Measurements from ENCODE around the gene TRPV6.

Gene TRPV6

DNA sequence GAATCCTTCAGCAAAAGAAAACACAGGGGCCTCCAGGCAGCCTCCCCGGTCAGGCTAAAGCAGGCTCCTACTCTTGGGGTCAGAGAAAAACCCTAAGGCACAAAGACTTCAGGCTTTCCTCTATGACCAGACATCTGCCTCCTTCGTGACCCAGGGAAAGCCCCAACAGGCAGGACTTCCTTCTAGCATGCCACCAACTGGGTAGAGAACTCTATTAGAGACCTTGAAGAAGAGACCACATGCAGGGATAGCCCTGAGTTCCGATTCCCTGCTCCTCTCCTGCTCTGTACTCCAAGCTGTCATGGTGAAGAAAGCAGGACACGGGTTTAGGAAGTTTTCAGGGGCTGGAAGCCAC, 1.3 kb downstream of the TRPV6 start:
- Mint-ChIP-seq H3K36me3 (ENCODE audit: low read depth) (no peaks in the 10 kb centered on the region), H3K27ac (no peak overlapping the region), H3K4me3 (no peak overlapping the region), H3K9me3 (no peaks in the 10 kb centered on the region), H3K4me1 (ENCODE audit: low read depth) (no peaks in the 10 kb centered on the region), H3K27me3 (peaks cover 8% of the 10 kb centered on the region)
- intact Hi-C loops (cut with micrococcal nuclease) = loop anchor here (10.0 kb wide), 1 partner anchor 331 kb away; no protein-coding TSS in a partner anchor

- intact Hi-C loops (cut with micrococcal nuclease) = loop anchor here (10.0 kb wide), 1 partner anchor 331 kb away; no protein-coding TSS in a partner anchor
- peaks cover 9% of the 10 kb centered on the region for H3K27me3 Mint-ChIP-seq
- no peaks in the 10 kb centered on the region for H3K4me1 Mint-ChIP-seq (ENCODE audit: low read depth)
- no peak overlapping the region for H3K4me3 Mint-ChIP-seq
- H3K36me3 Mint-ChIP-seq (ENCODE audit: low read depth) = no peaks in the 10 kb centered on the region
- H3K27ac Mint-ChIP-seq = no peak overlapping the region
- H3K9me3 Mint-ChIP-seq = no peaks in the 10 kb centered on the region
Measured at GRCh38 chr7:142883571-142884285, 1.8 kb downstream of the TRPV6 start.

DNA sequence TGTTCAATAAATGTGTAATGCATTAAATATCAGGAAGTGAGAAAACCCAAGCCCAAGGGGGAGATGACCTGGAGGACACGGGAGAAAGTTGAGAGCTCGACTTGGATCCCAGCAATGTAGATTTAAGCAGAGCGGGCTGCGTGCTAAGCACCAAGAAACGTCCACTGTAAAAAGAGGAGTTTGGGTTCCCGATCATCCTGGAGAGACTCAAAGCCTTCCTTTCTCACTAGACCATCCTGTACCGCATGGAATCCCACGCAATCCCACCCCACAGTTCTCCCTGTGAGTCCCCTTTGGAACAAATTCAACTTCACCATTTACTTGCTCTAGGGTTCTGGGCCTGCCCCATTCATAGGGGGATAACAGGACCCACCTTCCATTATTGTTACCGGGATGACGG, 2.4 kb downstream of the TRPV6 start:
- intact Hi-C loops (cut with micrococcal nuclease) = loop anchor here (10.0 kb wide), 1 partner anchor 332 kb away; no protein-coding TSS in a partner anchor
- no peaks in the 10 kb centered on the region for H3K36me3 Mint-ChIP-seq (ENCODE audit: low read depth)
- no peaks in the 10 kb centered on the region for H3K4me1 Mint-ChIP-seq (ENCODE audit: low read depth)
- H3K9me3 Mint-ChIP-seq = no peaks in the 10 kb centered on the region
- H3K27me3 Mint-ChIP-seq = peaks cover 9% of the 10 kb centered on the region
- H3K4me3 Mint-ChIP-seq = no peak overlapping the region
- no peak overlapping the region for H3K27ac Mint-ChIP-seq

- no peaks in the 10 kb centered on the region for H3K4me1 Mint-ChIP-seq (ENCODE audit: low read depth)
- no peak overlapping the region for H3K27ac Mint-ChIP-seq
- intact Hi-C loops (cut with micrococcal nuclease) = loop anchor here (10.0 kb wide), 1 partner anchor 332 kb away; no protein-coding TSS in a partner anchor
- H3K36me3 Mint-ChIP-seq (ENCODE audit: low read depth) = no peaks in the 10 kb centered on the region
- H3K4me3 Mint-ChIP-seq = no peak overlapping the region
- no peaks in the 10 kb centered on the region for H3K9me3 Mint-ChIP-seq
- peaks cover 9% of the 10 kb centered on the region for H3K27me3 Mint-ChIP-seq
Measured at GRCh38 chr7:142882338-142882678, 3.2 kb downstream of the TRPV6 start.

GRCh38 chr7:142881586-142882337, 3.8 kb downstream of the TRPV6 start:
- intact Hi-C loops (cut with micrococcal nuclease) = loop anchor here (1.0 to 10.0 kb wide), 3 partner anchors 79 to 333 kb away; no protein-coding TSS in a partner anchor
- Mint-ChIP-seq H3K36me3 (ENCODE audit: low read depth) (no peaks in the 10 kb centered on the region), H3K27ac (no peak overlapping the region), H3K27me3 (peaks cover 9% of the 10 kb centered on the region), H3K4me3 (no peak overlapping the region), H3K4me1 (ENCODE audit: low read depth) (no peaks in the 10 kb centered on the region), H3K9me3 (no peaks in the 10 kb centered on the region)

- intact Hi-C loops (cut with micrococcal nuclease) = loop anchor here (1.0 to 10.0 kb wide), 3 partner anchors 80 to 334 kb away; no protein-coding TSS in a partner anchor
- Mint-ChIP-seq H3K9me3 (no peaks in the 10 kb centered on the region), H3K27ac (no peak overlapping the region), H3K4me3 (no peak overlapping the region), H3K27me3 (peaks cover 10% of the 10 kb centered on the region), H3K4me1 (ENCODE audit: low read depth) (no peaks in the 10 kb centered on the region), H3K36me3 (ENCODE audit: low read depth) (no peaks in the 10 kb centered on the region)
Measured at GRCh38 chr7:142880876-142881505, 4.6 kb downstream of the TRPV6 start.

- no peak overlapping the region for H3K4me3 Mint-ChIP-seq
- H3K27ac Mint-ChIP-seq = no peak overlapping the region
- H3K27me3 Mint-ChIP-seq = peaks cover 14% of the 10 kb centered on the region
- no peaks in the 10 kb centered on the region for H3K36me3 Mint-ChIP-seq (ENCODE audit: low read depth)
- H3K4me1 Mint-ChIP-seq (ENCODE audit: low read depth) = no peaks in the 10 kb centered on the region
- intact Hi-C loops (cut with micrococcal nuclease) = no loop called here
- H3K9me3 Mint-ChIP-seq = no peaks in the 10 kb centered on the region
Measured at GRCh38 chr7:142879060-142879459, 6.5 kb downstream of the TRPV6 start.

DNA sequence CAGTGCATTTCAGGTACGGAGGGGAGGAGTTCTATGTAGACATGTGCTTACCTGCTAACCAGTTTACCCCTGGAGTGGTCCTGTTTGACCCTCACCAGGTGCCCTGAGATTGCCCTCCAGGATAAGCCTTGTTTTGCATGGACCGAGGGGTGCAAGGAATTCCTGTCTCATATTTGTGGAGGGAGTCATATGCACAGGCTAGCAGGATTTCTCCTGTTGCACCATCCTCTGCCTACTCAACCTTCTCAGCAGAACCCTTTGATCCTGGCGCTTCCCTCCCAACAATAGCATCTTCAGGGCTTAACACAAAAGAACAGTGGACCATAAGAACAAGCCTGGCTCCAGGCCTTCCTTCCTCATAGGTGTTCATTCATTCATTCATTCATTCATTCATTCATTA, 7.2 kb downstream of the TRPV6 start:
- intact Hi-C loops (cut with micrococcal nuclease) = no loop called here
- Mint-ChIP-seq H3K27me3 (peaks cover 14% of the 10 kb centered on the region), H3K4me1 (ENCODE audit: low read depth) (no peaks in the 10 kb centered on the region), H3K9me3 (no peaks in the 10 kb centered on the region), H3K4me3 (no peak overlapping the region), H3K27ac (no peak overlapping the region), H3K36me3 (ENCODE audit: low read depth) (no peaks in the 10 kb centered on the region)

- H3K9me3 Mint-ChIP-seq = no peaks in the 10 kb centered on the region
- peaks cover 10% of the 10 kb centered on the region for H3K27me3 Mint-ChIP-seq
- no peak overlapping the region for H3K27ac Mint-ChIP-seq
- intact Hi-C loops (cut with micrococcal nuclease) = loop anchor here (1.0 kb wide), 1 partner anchor 114 kb away; no protein-coding TSS in a partner anchor
- H3K36me3 Mint-ChIP-seq (ENCODE audit: low read depth) = no peaks in the 10 kb centered on the region
- no peak overlapping the region for H3K4me3 Mint-ChIP-seq
- no peaks in the 10 kb centered on the region for H3K4me1 Mint-ChIP-seq (ENCODE audit: low read depth)
Measured at GRCh38 chr7:142876991-142877910, 8.3 kb downstream of the TRPV6 start.

- Mint-ChIP-seq H3K36me3 (ENCODE audit: low read depth) (peaks cover 3% of the 10 kb centered on the region), H3K27ac (no peak overlapping the region), H3K27me3 (peaks cover 9% of the 10 kb centered on the region), H3K4me3 (no peak overlapping the region), H3K9me3 (no peaks in the 10 kb centered on the region), H3K4me1 (ENCODE audit: low read depth) (no peaks in the 10 kb centered on the region)
- intact Hi-C loops (cut with micrococcal nuclease) = no loop called here
Measured at GRCh38 chr7:142876236-142876960, 9.1 kb downstream of the TRPV6 start.

DNA sequence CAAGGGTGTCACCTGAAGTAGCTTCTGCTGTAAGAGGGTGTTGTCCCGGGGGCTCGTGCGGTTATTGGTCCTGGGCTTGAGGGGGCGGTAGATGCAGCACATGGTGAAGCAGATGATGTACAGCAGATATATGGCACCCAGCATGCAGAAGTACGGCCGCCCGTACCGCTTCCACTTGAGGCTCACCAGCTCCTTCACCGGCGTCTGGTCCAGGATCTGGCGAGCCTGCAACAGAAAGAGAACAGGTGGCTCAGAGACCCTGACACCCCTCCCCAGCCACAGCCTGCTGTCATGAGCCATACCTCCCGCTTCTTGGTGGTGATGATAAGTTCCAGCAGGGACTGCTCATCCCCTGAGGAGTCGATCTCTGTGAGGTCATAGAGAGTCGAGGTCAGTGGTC, 10.1 kb downstream of the TRPV6 start:
- no peaks in the 10 kb centered on the region for H3K4me1 Mint-ChIP-seq (ENCODE audit: low read depth)
- no peak overlapping the region for H3K27ac Mint-ChIP-seq
- H3K9me3 Mint-ChIP-seq = no peaks in the 10 kb centered on the region
- intact Hi-C loops (cut with micrococcal nuclease) = no loop called here
- no peak overlapping the region for H3K4me3 Mint-ChIP-seq
- H3K36me3 Mint-ChIP-seq (ENCODE audit: low read depth) = peaks cover 13% of the 10 kb centered on the region
- peaks cover 9% of the 10 kb centered on the region for H3K27me3 Mint-ChIP-seq

- no peak overlapping the region for H3K27ac Mint-ChIP-seq
- no peak overlapping the region for H3K4me3 Mint-ChIP-seq
- no peaks in the 10 kb centered on the region for H3K4me1 Mint-ChIP-seq (ENCODE audit: low read depth)
- H3K36me3 Mint-ChIP-seq (ENCODE audit: low read depth) = peaks cover 19% of the 10 kb centered on the region
- peaks cover 9% of the 10 kb centered on the region for H3K27me3 Mint-ChIP-seq
- intact Hi-C loops (cut with micrococcal nuclease) = no loop called here
- H3K9me3 Mint-ChIP-seq = no peaks in the 10 kb centered on the region
Measured at GRCh38 chr7:142874837-142875236, 10.7 kb downstream of the TRPV6 start.

DNA sequence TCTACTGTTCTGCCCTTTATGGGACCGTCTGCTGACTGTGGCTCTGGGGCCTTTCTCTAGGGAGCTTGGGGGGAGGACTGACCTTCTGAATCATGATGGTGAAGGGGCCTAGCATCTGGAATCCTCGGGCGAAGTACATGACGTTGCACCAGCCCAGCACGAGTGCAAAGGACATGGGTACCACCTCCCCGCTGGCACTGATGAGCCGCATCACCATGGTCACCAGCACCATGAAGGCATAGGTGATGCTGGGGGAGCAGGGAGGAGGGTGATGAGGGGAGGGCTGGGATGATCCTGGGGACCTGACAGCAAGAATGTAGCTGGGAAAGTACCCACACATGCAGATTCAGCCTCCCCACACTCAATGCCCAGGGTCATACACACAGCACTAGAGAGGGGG, 11.1 kb downstream of the TRPV6 start:
- no peaks in the 10 kb centered on the region for H3K4me1 Mint-ChIP-seq (ENCODE audit: low read depth)
- no peak overlapping the region for H3K4me3 Mint-ChIP-seq
- peaks cover 21% of the 10 kb centered on the region for H3K36me3 Mint-ChIP-seq (ENCODE audit: low read depth)
- H3K9me3 Mint-ChIP-seq = no peaks in the 10 kb centered on the region
- H3K27ac Mint-ChIP-seq = no peak overlapping the region
- peaks cover 6% of the 10 kb centered on the region for H3K27me3 Mint-ChIP-seq
- intact Hi-C loops (cut with micrococcal nuclease) = no loop called here

All from dendritic cell treated with granulocyte-macrophage colony-stimulating factor and Interleukin-4, amounts not matched to agents 40 ng/mL and 50 ng/mL, for 4 days (primary cell).